GM18951 (cell line): ENCODE results near the gene CCNK.

ENCODE experiments used
- POLR2A ChIP-seq: IDR thresholded peaks from 4 replicates; pipeline ENCODE4 v1.6.1; 2011; ENCODE audit warnings: mild to moderate bottlenecking; ENCODE audit not compliant: insufficient read length, insufficient read depth; ENCODE audit errors: extremely low read depth
- in situ Hi-C: fragments of 300-500 bp; cut with MboI; formaldehyde crosslinking; loops from one replicate; pipeline ENCODE4 v1.12.0; 2022; ENCODE audit warnings: low sequenced_read_pairs, mixed read lengths, inconsistent platforms; ENCODE audit not compliant: unreplicated experiment

CCNK gene

GRCh38 chr14:99513946-99514551 lies 32.8 kb downstream of the CCNK start:
- TF ChIP-seq POLR2A, result peak; percentile 8
- in situ Hi-C loops, result loop anchor here (25.0 kb wide), 1 partner anchor 373 kb away; no protein-coding TSS in a partner anchor

- peak; percentile 17 for TF ChIP-seq POLR2A
- in situ Hi-C loops, result loop anchor here (25.0 kb wide), 1 partner anchor 373 kb away; no protein-coding TSS in a partner anchor
These were observed 33.5 kb downstream of the CCNK start for GRCh38 chr14:99514552-99515300.

DNA sequence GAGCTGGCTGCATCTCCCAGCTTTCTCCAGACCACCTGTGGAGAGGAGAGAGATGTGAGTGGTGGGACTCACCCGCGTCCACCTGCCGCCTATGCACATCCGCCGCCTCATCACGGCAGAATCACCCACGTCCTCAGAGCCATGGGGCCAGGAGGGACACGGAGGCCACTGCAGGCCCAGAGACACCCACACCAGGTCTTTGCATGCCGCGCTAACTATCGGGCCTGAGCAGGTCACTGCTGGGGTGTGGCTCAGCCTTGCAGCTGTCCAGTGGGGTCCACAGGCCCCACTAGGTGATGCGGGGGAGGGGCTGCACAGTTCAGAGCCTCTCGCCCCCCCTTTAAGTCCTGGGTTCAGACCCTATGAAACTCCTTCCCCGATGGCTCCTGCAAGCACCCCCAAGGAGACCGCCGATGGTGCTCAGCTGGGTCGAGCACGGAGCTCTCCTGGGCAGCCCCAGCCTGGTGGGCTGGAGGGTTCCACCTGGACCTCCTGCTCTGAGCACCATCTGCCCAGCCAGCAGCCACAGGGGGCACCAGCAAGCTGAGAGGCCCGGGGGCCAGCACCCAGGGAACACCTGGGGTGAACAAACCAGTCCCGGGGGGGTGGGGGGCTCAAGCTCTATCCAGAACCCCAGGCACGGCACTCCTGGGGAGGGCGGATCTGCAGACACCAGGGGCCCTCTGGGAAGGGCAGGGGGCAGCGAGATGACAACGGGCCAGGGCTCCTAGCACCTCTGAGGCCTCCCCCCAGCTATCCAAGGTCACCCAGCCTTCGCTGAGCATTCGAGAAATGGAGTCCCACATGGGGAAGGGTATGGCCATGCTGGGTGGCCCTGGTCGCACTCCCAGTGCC lies 34.3 kb downstream of the CCNK start:
- in situ Hi-C loops, result loop anchor here (25.0 kb wide), 1 partner anchor 372 kb away; no protein-coding TSS in a partner anchor
- TF ChIP-seq POLR2A, result no peak

- no peak for TF ChIP-seq POLR2A
- in situ Hi-C loops, result loop anchor here (25.0 kb wide), 1 partner anchor 371 kb away; no protein-coding TSS in a partner anchor
These were observed 35.1 kb downstream of the CCNK start for GRCh38 chr14:99516156-99516870.

DNA sequence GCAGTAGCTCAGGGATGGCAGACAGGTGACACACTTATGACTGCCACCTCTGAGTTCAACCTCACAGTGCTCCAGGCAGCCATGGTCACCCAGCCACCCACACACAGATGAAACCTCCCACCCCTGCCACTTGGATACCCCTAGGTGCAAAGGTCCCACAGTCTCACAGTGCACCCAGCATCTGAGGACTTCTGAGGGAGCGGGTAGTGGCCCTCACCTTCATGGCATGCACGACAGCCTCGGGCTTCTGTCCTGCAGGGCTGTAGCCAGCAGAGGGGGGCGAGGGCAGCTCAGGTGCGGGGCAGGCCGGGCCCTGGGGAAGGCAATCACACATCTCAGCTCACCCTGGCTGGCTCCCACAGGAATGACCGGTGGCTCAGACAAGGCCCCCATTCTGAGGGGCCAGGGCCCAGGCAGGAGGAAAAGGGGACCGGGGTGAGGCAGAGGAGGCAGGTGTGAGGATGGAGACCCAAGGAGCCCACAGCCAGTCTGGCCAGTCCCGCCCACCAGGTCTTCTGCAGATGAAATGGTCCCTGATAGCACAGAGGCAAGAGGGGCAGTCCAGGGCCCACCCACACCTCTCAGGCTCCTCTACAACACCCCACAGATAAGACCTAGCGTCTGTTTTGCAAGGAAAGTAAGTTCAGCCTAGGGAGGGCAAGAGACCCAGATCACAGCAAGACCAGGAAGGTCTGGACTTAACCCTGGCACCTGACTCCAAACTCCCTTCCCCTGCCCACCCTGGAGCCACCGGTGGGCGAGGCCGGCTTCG lies 35.8 kb downstream of the CCNK start:
- TF ChIP-seq POLR2A, result no peak
- in situ Hi-C loops, result loop anchor here (25.0 kb wide), 1 partner anchor 370 kb away; no protein-coding TSS in a partner anchor

- in situ Hi-C loops, result loop anchor here (25.0 kb wide), 1 partner anchor 369 kb away; no protein-coding TSS in a partner anchor
- TF ChIP-seq POLR2A, result no peak
These were observed 36.6 kb downstream of the CCNK start for GRCh38 chr14:99517643-99518381.

DNA sequence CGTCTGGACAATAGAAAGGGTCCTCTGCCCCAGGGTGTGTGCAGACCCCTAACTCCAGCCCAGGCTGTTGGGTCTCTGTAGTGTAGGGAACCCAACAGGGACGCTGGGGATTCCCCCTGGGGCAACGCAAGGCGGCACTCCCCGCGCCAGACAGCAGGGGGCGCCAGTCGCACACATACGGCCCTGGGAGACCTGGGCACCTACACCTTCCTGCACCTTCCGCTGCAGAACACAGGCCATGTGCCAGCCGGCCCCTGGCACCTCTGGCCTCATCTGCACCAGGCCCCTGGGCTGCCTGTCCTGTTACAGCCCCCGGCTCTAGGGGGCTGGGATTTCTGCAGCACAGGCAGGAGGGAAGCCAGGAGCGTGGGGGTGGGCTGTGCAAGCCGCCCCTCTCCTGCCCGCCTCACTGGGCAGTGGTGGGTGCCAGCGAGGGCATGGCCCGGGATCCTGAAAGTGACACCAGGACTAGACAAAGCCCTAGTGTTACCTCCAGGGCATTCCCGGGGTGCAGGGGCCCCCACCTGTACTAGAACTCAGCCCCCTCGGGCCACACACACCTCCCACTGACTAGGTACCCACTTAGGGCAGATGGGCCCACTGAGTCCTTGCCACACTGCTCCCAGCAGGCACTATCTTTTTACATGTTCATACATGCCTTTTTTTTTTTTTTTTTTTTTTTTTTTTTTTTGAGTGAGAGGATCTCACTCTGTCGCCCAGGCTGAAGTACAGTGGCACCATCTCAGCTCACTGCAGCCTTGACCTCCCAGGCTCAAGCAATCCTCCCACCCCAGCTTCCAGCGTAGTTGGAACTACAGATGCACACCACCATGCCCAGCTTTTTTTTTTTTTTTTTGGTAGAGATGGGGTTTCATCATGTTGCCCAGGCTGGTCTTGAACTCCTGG lies 37.5 kb downstream of the CCNK start:
- in situ Hi-C loops, result loop anchor here (25.0 kb wide), 1 partner anchor 369 kb away; no protein-coding TSS in a partner anchor
- TF ChIP-seq POLR2A, result no peak

DNA sequence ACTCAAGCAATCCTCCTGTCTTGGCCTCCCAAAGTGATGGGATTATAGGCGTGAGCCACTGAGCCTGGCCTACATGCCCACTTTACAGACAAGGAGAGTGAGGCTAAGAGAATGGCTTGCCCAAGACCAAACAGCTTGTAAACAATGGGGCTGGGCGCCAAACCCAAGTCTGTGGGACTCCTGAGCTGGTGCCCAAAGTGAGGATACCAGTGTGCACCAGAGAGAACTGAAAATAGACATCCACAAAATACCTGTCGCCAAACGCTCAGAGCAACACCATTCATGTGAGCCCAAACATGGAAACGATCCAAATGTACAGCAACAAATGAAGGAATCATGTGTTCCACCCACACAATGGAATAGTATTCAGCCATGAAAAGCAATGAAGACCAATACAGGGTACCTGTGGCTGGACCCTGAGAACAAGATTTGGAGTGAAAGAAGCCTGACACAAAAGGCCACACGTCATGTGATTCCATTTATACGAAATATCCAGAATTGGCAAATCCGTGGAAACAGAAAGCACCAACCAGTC lies 38.2 kb downstream of the CCNK start:
- in situ Hi-C loops, result loop anchor here (25.0 kb wide), 1 partner anchor 368 kb away; no protein-coding TSS in a partner anchor
- TF ChIP-seq POLR2A, result no peak

GRCh38 chr14:99519931-99520421 lies 38.8 kb downstream of the CCNK start:
- no peak for TF ChIP-seq POLR2A
- in situ Hi-C loops, result loop anchor here (25.0 kb wide), 1 partner anchor 367 kb away; no protein-coding TSS in a partner anchor
